K562 (cell line): ENCODE data around the gene ABHD3. TPM values are rescaled to one million over a fixed set of nuclear protein-coding genes. Genes with fewer than 3 reads are reported as not detected.

Experiments
- ARHGAP35 ChIP-seq: fragments of 450-650 bp; IDR thresholded peaks from 2 replicates; pipeline ENCODE4 v1.6.1; 2018; ENCODE audit not compliant: partially characterized antibody
- GABPB2 ChIP-seq: fragments of 250-450 bp; sonication (Bioruptor Pico); conservative IDR thresholded peaks from 2 replicates; pipeline ENCODE4 v1.5.1; 2021; ENCODE audit warnings: mild to moderate bottlenecking
- HDAC6 ChIP-seq: IDR thresholded peaks from 2 replicates; pipeline ENCODE4 v1.6.1; 2012; ENCODE audit warnings: low read depth, mild to moderate bottlenecking, control low read depth, inconsistent platforms, low read length, moderate library complexity
- HNRNPL ChIP-seq: fragments of 200-400 bp; formaldehyde crosslinking; IDR thresholded peaks from 2 replicates; pipeline ENCODE4 v1.6.1; 2017; ENCODE audit warnings: low read depth, mild to moderate bottlenecking, low read length
- IRF2 ChIP-seq: sonication (generic); formaldehyde crosslinking; IDR thresholded peaks from 2 replicates; pipeline ENCODE4 v1.8.1; 2022; ENCODE audit warnings: mild to moderate bottlenecking, missing genetic modification reagents
- KAT8 ChIP-seq: fragments of 450-650 bp; IDR thresholded peaks from 2 replicates; pipeline ENCODE4 v1.6.1; 2016; ENCODE audit warnings: low read depth, mild to moderate bottlenecking
- MBD2 ChIP-seq: sonication (generic); IDR thresholded peaks from 2 replicates; pipeline ENCODE4 v1.6.1; 2016; ENCODE audit warnings: low read depth, borderline replicate concordance
- MCM7 ChIP-seq, 2 experiments: fragments of 450-650 bp; IDR thresholded peaks; 2 replicates each; pipeline ENCODE4 v1.6.1; 2016 to 2018
- MYBL2 ChIP-seq, 2 experiments: fragments of 450-650 bp in 1 of 2; sonication (generic) in 1 of 2; formaldehyde crosslinking in 1 of 2; IDR thresholded peaks; 2 replicates each; pipeline versions ENCODE4 v1.6.1 to v1.8.1; 2017 to 2022; ENCODE audit warnings: borderline replicate concordance in 1 of 2, inconsistent platforms in 1 of 2, low read depth in 1 of 2, mild to moderate bottlenecking in 1 of 2, missing genetic modification reagents in 1 of 2, moderate library complexity in 1 of 2
- PRDM10 ChIP-seq: fragments of 450-650 bp; IDR thresholded peaks from 2 replicates; pipeline ENCODE4 v1.6.1; 2018; ENCODE audit not compliant: partially characterized antibody
- RHOXF2B ChIP-seq: fragments of 250-450 bp; sonication (Bioruptor Pico); conservative IDR thresholded peaks from 2 replicates; pipeline ENCODE4 v1.5.1; 2021
- SAP30 ChIP-seq: fragments of 200-600 bp; sonication (generic); IDR thresholded peaks from 2 replicates; pipeline ENCODE4 v1.6.1; 2012; ENCODE audit warnings: borderline replicate concordance, low read depth, mild to moderate bottlenecking, moderate library complexity, low read length, control low read depth, inconsistent platforms; ENCODE audit not compliant: insufficient read depth, poor library complexity, severe bottlenecking
- STAT6 ChIP-seq: sonication (generic); formaldehyde crosslinking; IDR thresholded peaks from 2 replicates; pipeline ENCODE4 v1.8.1; 2023; ENCODE audit warnings: mild to moderate bottlenecking, missing genetic modification reagents
- YY1 ChIP-seq, 3 experiments: IDR thresholded peaks; 2 replicates each; pipeline ENCODE4 v1.6.1; 2011; ENCODE audit warnings: low read length in 2 of 3, mild to moderate bottlenecking in 2 of 3, moderate library complexity in 2 of 3, borderline replicate concordance in 1 of 3, control low read depth in 1 of 3, low read depth in 1 of 3; ENCODE audit not compliant: insufficient read depth in 3 of 3, insufficient replicate concordance in 2 of 3, control insufficient read depth in 1 of 3, insufficient read length in 1 of 3; ENCODE audit errors: extremely low read depth in 1 of 3
- ZNF785 ChIP-seq: fragments of 250-450 bp; sonication (Bioruptor Pico); IDR thresholded peaks from 2 replicates; pipeline ENCODE4 v1.4.0; 2020; ENCODE audit warnings: mild to moderate bottlenecking
- polyA plus RNA-seq, 8 experiments: library from polyadenylated mRNA; depleted of rRNA in 4 of 8; stranded (reverse) in 5 of 8; unstranded in 3 of 8; fragments of >200 nt; fragmentation: Nextera tagmentation in 2 of 8; fragmentation: Illumina TruSeq in 1 of 8; extraction: Ambion mirVana in 2 of 8; extraction: Trizol in 1 of 8; gene quantifications; 2 replicates each; pipeline versions ENCODE4 v1.2.1 to v1.2.3, GENCODE V29; 2011 to 2014; ENCODE audit warnings: inconsistent platforms in 1 of 8, missing spikeins in 1 of 8
- total RNA-seq, 7 experiments: library from RNA; depleted of rRNA in 6 of 7; stranded (reverse); fragments of >200 nt in 6 of 7; fragmentation: Illumina TruSeq in 2 of 7; extraction: Trizol in 2 of 7; gene quantifications; 2 replicates each; pipeline versions ENCODE4 v1.2.1 to v1.2.3, GENCODE V29; 2011 to 2021; ENCODE audit warnings: low replicate concordance in 1 of 7
- TF ChIP-seq, protein P1 (sequence below): fragments of 450-650 bp; IDR thresholded peaks from one replicate; pipeline ENCODE4 v1.6.1; 2018; ENCODE audit warnings: mild to moderate bottlenecking, moderate library complexity; ENCODE audit not compliant: partially characterized antibody
- TF ChIP-seq, protein P2 (sequence below): sonication (generic); formaldehyde crosslinking; IDR thresholded peaks from 2 replicates; pipeline ENCODE4 v1.8.0; 2022; ENCODE audit warnings: missing genetic modification reagents, mild to moderate bottlenecking, borderline replicate concordance

ABHD3 gene
- total and polyA plus RNA-seq, 9 of the 15 experiments (the other 6 are each of a cell fraction or from before 2014, with no cell fraction given): 6.3 to 38.8 (median 19.4) TPM

- peak; percentile 67 to 94 (median 88) for TF ChIP-seq YY1 (IDR thresholded peaks at IDR 0.05; ENCODE audit: borderline replicate concordance in 1 of 3, control insufficient read depth in 1 of 3, extremely low read depth in 1 of 3, insufficient read depth in 3 of 3, insufficient read length in 1 of 3, insufficient replicate concordance in 2 of 3, low read depth in 1 of 3, low read length in 2 of 3)
- TF ChIP-seq MCM7 (IDR thresholded peaks at IDR 0.05): no peak
- no peak for TF ChIP-seq MBD2
- no peak for TF ChIP-seq GABPB2 (CRISPR knock-in tag)
- no peak for TF ChIP-seq HDAC6
- no peak for TF ChIP-seq ARHGAP35
- no peak for TF ChIP-seq IRF2
- TF ChIP-seq, protein P1, sequence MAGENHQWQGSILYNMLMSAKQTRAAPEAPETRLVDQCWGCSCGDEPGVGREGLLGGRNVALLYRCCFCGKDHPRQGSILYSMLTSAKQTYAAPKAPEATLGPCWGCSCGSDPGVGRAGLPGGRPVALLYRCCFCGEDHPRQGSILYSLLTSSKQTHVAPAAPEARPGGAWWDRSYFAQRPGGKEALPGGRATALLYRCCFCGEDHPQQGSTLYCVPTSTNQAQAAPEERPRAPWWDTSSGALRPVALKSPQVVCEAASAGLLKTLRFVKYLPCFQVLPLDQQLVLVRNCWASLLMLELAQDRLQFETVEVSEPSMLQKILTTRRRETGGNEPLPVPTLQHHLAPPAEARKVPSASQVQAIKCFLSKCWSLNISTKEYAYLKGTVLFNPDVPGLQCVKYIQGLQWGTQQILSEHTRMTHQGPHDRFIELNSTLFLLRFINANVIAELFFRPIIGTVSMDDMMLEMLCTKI: no peak
- no peak for TF ChIP-seq STAT6 (CRISPR knock-in tag)
- TF ChIP-seq ZNF785 (CRISPR knock-in tag): no peak
- TF ChIP-seq RHOXF2B: no peak
- TF ChIP-seq HNRNPL: no peak
- no peak for TF ChIP-seq KAT8
- no peak for TF ChIP-seq SAP30
- TF ChIP-seq, protein P2, sequence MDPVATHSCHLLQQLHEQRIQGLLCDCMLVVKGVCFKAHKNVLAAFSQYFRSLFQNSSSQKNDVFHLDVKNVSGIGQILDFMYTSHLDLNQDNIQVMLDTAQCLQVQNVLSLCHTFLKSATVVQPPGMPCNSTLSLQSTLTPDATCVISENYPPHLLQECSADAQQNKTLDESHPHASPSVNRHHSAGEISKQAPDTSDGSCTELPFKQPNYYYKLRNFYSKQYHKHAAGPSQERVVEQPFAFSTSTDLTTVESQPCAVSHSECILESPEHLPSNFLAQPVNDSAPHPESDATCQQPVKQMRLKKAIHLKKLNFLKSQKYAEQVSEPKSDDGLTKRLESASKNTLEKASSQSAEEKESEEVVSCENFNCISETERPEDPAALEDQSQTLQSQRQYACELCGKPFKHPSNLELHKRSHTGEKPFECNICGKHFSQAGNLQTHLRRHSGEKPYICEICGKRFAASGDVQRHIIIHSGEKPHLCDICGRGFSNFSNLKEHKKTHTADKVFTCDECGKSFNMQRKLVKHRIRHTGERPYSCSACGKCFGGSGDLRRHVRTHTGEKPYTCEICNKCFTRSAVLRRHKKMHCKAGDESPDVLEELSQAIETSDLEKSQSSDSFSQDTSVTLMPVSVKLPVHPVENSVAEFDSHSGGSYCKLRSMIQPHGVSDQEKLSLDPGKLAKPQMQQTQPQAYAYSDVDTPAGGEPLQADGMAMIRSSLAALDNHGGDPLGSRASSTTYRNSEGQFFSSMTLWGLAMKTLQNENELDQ: no peak
- peak; percentile 30 for TF ChIP-seq PRDM10
- TF ChIP-seq MYBL2 (IDR thresholded peaks at IDR 0.05; ENCODE audit: low read depth): no peak
- TF ChIP-seq MYBL2 (CRISPR knock-in tag; IDR thresholded peaks at IDR 0.05; ENCODE audit: borderline replicate concordance): no peak
Measured at GRCh38 chr18:21735452-21736015, 31.0 kb upstream of the ABHD3 start (continued).
